HG02938 (cell line): Measurements from ENCODE around the gene CMIP.
"Not testable (repeated sequence)": the region's sequence is repeated elsewhere in the genome, so short reads cannot be mapped to it uniquely, and the experiment has no call there.

Experiments
- ATAC-seq: cut with Tn5 transposase; IDR thresholded peaks from one replicate; pipeline ENCODE4 v1.9.1; 2021; ENCODE audit warnings: mild to moderate bottlenecking, moderate library complexity; ENCODE audit not compliant: unreplicated experiment

Gene CMIP

GRCh38 chr16:81577272-81577671 lies 132.7 kb downstream of the CMIP start:
- not testable (repeated sequence) for ATAC-seq

- ATAC-seq = no peak
Observed at GRCh38 chr16:81578076-81578475, 133.5 kb downstream of the CMIP start.

GRCh38 chr16:81578636-81579413 lies 134.2 kb downstream of the CMIP start:
- no peak for ATAC-seq

- no peak for ATAC-seq
Observed at GRCh38 chr16:81581107-81581506, 136.5 kb downstream of the CMIP start.

GRCh38 chr16:81582655-81583441 lies 138.2 kb downstream of the CMIP start:
- ATAC-seq = no peak

GRCh38 chr16:81583893-81584631 lies 139.5 kb downstream of the CMIP start:
- no peak for ATAC-seq

- no peak for ATAC-seq
Observed at GRCh38 chr16:81585785-81586184, 141.2 kb downstream of the CMIP start.

- ATAC-seq = no peak
Observed at GRCh38 chr16:81586417-81586816, 141.8 kb downstream of the CMIP start.

GRCh38 chr16:81586977-81587625 lies 142.5 kb downstream of the CMIP start:
- no peak for ATAC-seq

GRCh38 chr16:81587626-81588160 lies 143.1 kb downstream of the CMIP start:
- no peak for ATAC-seq

- ATAC-seq = no peak
Observed at GRCh38 chr16:81588326-81589081, 143.9 kb downstream of the CMIP start.

- no peak for ATAC-seq
Observed at GRCh38 chr16:81589975-81590650, 145.5 kb downstream of the CMIP start.

GRCh38 chr16:81590714-81591544 lies 146.3 kb downstream of the CMIP start:
- no peak for ATAC-seq

GRCh38 chr16:81591545-81591870 lies 146.9 kb downstream of the CMIP start:
- ATAC-seq = no peak

- no peak for ATAC-seq
Observed at GRCh38 chr16:81592353-81592866, 147.8 kb downstream of the CMIP start.

- no peak for ATAC-seq
Observed at GRCh38 chr16:81593481-81593880, 148.9 kb downstream of the CMIP start.

GRCh38 chr16:81595629-81596292 lies 151.2 kb downstream of the CMIP start:
- ATAC-seq = no peak

- ATAC-seq = no peak
Observed at GRCh38 chr16:81597079-81597658, 152.6 kb downstream of the CMIP start.
